ENCODE results near the gene PGRMC2.

DNA sequence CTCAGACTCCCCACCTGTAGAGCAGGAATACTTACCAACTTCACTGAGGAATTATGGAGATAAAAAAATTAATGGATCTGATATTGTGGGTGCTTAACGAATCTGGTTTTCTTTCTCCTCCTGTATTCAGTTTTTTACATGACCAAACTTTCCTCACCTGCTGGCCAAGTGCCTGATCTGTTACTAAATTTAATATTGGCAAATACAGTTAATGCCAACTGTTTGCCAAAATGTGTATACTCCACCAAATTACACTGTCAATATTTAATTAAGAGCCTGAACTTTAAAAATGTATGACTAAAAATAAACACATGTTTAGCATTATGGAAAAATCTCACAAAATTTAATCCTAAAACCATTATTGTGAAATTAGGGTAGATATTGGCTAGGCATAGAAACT lies 3.3 kb downstream of the PGRMC2 start:
- TF ChIP-seq TP53 (CRISPR knock-in tag; IDR thresholded peaks at IDR 0.05) = no peak
- no peak for TF ChIP-seq RAD21 (conservative IDR thresholded peaks at IDR 0.05 in 1 of 2, IDR thresholded peaks at IDR 0.05 in 1 of 2)
- no peak for TF ChIP-seq RNF2 (IDR thresholded peaks at IDR 0.05; ENCODE audit: borderline replicate concordance, low read depth)
- TF ChIP-seq, protein P1, sequence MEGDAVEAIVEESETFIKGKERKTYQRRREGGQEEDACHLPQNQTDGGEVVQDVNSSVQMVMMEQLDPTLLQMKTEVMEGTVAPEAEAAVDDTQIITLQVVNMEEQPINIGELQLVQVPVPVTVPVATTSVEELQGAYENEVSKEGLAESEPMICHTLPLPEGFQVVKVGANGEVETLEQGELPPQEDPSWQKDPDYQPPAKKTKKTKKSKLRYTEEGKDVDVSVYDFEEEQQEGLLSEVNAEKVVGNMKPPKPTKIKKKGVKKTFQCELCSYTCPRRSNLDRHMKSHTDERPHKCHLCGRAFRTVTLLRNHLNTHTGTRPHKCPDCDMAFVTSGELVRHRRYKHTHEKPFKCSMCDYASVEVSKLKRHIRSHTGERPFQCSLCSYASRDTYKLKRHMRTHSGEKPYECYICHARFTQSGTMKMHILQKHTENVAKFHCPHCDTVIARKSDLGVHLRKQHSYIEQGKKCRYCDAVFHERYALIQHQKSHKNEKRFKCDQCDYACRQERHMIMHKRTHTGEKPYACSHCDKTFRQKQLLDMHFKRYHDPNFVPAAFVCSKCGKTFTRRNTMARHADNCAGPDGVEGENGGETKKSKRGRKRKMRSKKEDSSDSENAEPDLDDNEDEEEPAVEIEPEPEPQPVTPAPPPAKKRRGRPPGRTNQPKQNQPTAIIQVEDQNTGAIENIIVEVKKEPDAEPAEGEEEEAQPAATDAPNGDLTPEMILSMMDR (IDR thresholded peaks at IDR 0.05) = no peak
- no peak for TF ChIP-seq EP300 (IDR thresholded peaks at IDR 0.05)
- TF ChIP-seq NR3C1 (IDR thresholded peaks at IDR 0.05) = no peak
